DLD1 (cell line): ENCODE measurements around the gene TAF11L7.
"Not testable (repeated sequence)": the region's sequence is repeated elsewhere in the genome, so short reads cannot be mapped to it uniquely, and the experiment has no call there.

Source experiments
- in situ Hi-C: cut with HindIII; loops from 2 replicates; pipeline ENCODE4 v1.10.0; 2017; ENCODE audit warnings: low sequenced_read_pairs

Gene TAF11L7

GRCh38 chr5:17585658-17586057 is at the start of gene TAF11L7:
TSS of gene TAF11L7 (minus strand) at chr5:17585758.
- in situ Hi-C loops: not testable (repeated sequence)

GRCh38 chr5:17634160-17634559 is 48.6 kb upstream of the TAF11L7 start, which contains the start of gene TAF11L14:
TSS of gene TAF11L14 (plus strand) at chr5:17634460.
- in situ Hi-C loops: no loop called here

GRCh38 chr5:17631788-17632187 is 46.2 kb upstream of the TAF11L7 start, which contains the start of gene TAF11L13:
TSS of gene TAF11L13 (plus strand) at chr5:17632088.
- in situ Hi-C loops: not testable (repeated sequence)

- in situ Hi-C loops: no loop called here
Measured at GRCh38 chr5:17625686-17626085, 40.1 kb upstream of the TAF11L7 start.

GRCh38 chr5:17620627-17621026 is 35.1 kb upstream of the TAF11L7 start:
- in situ Hi-C loops: no loop called here

DNA sequence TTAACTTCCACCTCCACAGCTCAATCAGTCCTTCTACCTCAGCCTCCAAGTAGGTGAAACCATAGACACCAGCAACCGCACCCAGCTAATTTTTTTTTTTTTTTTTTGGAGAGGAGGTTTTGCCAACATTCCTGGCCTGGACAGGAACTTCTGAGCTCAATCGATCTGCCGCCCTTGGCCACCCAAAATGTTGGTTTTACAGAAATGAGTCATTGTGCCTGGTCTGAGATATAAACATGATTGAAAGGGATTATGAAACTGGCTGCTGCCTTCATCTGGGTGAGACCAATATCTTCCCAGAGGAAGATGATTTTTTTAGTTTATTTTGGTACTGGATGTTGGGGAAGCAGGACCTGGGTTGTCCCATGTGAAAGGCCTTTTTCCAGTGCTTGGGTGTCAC is 33.8 kb upstream of the TAF11L7 start:
- in situ Hi-C loops: no loop called here

GRCh38 chr5:17614872-17615605 is 29.5 kb upstream of the TAF11L7 start:
- in situ Hi-C loops: no loop called here

- in situ Hi-C loops: not testable (repeated sequence)
Measured at GRCh38 chr5:17610092-17610491, 24.5 kb upstream of the TAF11L7 start, which contains the start of gene TAF11L12. TSS of gene TAF11L12 (plus strand) at chr5:17610392.

- in situ Hi-C loops: not testable (repeated sequence)
Measured at GRCh38 chr5:17607461-17607860, 21.9 kb upstream of the TAF11L7 start.

DNA sequence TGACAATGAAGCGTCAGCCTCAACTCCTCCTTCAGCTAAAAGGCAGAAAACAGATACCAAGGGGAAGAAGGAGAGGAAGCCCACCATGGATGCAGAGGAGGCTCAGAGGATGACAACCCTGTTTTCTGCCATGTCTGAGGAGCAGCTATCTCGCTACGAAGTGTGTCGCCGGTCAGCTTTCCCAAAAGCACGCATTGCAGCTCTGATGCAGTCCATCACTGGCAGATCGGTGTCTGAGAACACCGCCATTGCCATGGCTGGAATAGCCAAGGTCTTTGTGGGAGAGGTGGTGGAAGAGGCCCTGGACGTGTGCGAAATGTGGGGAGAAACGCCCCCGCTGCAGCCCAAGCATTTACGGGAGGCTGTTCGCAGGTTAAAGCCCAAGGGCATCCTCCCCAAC is 19.4 kb upstream of the TAF11L7 start:
- in situ Hi-C loops: no loop called here

DNA sequence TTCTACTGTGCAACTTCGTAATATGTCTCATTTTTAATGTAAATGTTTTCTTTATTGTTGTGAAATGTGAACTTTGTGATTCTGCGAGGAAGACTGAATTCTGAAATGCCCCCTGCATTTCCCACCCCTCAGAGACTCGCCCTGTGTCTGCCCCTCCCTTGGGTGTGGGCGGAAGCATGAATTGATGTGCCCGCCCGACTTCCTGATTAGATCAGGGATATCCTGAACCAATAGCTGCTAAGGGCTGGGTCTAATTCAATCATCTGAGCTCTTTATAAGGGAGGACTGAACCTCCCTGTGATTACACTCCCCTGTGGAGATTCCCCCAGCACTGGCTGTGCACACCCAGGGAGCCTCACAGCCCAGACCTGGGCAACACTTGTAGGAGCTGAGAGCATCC is 18.3 kb upstream of the TAF11L7 start, which contains the start of gene TAF11L11:
Gene TAF11L11 (plus strand): TSS at position 304 of the 400 bp plus-strand sequence.
- in situ Hi-C loops: not testable (repeated sequence)

DNA sequence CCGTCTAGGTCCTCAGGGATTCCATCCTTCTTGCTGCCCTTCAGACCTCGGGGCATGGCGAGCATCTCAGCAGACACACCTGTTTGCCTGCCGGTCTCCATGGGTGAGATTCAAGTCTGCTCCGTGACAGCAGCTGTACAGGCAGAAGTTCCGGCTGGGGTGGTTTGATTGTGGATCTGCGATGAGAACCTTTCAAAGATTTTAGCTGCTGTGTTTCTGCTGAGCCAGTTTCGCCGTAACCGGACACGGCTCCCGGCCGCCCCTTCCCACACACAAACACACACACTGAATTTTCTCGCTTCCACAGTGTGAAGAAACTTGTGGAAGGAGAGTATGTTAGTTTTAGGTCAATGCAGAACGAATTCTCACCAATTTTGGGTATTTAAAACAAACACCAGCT is 12.2 kb upstream of the TAF11L7 start, which contains the start of gene TAF11L10:
Gene TAF11L10 (minus strand): TSS at position 101 of the 400 bp plus-strand sequence.
- in situ Hi-C loops: not testable (repeated sequence)

DNA sequence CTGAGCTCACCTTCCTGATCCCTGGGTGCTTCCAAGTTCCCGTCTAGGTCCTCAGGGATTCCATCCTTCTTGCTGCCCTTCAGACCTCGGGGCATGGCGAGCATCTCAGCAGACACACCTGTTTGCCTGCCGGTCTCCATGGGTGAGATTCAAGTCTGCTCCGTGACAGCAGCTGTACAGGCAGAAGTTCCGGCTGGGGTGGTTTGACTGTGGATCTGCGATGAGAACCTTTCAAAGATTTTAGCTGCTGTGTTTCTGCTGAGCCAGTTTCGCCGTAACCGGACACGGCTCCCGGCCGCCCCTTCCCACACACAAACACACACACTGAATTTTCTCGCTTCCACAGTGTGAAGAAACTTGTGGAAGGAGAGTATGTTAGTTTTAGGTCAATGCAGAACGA is 8.7 kb upstream of the TAF11L7 start, which contains the start of gene TAF11L9:
Gene TAF11L9 (minus strand): TSS at position 140 of the 400 bp plus-strand sequence.
- in situ Hi-C loops: not testable (repeated sequence)

- in situ Hi-C loops: not testable (repeated sequence)
Measured at GRCh38 chr5:17590860-17591259, 5.3 kb upstream of the TAF11L7 start, which contains the start of gene TAF11L8. TSS of gene TAF11L8 (minus strand) at chr5:17590960.
